NCI-H1694 (cell line): ENCODE results near the gene RAMP1.
"Not testable (repeated sequence)": the region's sequence is repeated elsewhere in the genome, so short reads cannot be mapped to it uniquely, and the experiment has no call there.

ENCODE experiments used
- DNase-seq: peaks from one replicate; lab custom pipeline; 2025; lab: John Stamatoyannopoulos, UW

The RAMP1 gene

DNA sequence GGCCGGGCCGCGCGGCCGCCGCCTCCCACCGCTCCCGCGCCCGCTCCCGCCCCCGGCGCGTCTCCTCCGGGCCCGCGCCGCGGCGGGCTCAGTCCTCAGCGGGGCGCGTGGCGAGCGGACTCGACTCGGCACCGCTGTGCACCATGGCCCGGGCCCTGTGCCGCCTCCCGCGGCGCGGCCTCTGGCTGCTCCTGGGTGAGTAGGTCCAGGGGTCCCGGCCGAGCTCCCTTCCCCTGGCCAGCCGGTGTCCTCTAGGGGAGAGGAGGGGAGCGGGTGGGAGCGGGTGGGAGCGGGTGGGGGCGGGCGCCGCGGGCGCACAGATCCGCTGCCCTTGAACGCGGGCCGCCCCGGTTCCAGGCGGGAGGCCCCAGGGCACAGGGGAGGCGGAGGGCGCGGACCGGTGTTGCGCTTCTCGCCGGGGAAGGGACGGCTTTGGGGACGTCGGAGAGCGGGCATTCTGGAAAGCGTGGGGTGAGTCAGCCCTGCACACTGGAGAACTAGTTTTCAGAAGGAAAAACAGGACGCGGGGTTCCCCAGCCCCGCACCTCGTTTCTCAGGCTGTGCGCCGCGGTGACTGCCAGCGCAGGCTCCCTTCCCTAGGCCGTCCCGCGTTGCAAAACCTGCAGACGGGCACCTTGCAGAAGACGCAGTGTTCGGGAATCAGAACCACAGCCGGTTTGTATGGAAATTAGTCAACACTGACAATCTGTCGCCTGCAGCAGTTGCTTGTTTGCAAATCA is at the start of gene RAMP1:
Gene RAMP1, plus strand, starts transcription at position 91 of the 740 bp plus-strand sequence. Its CDS starts 53 bp downstream, at position 144.
- peak; percentile 43 for DNase-seq

DNA sequence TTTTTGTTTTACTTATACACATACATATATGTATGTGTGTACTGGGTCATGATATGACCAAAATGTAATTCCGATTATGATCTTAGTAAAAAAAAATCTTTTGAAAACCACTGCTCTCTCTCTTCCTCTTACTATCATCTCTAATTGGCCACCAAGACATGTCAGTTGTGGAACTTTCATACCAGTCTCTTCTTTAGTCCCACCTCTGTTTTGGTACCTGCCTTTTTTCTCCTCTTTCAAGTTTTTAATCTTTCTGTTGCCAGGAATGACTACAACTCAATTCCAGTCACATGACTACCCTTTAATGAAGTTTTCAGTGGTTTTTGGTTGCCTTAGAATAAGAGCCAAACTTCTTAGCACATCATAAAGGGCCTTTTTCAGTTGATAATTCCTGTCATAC is 43.8 kb upstream of the RAMP1 start:
- no peak for DNase-seq

DNA sequence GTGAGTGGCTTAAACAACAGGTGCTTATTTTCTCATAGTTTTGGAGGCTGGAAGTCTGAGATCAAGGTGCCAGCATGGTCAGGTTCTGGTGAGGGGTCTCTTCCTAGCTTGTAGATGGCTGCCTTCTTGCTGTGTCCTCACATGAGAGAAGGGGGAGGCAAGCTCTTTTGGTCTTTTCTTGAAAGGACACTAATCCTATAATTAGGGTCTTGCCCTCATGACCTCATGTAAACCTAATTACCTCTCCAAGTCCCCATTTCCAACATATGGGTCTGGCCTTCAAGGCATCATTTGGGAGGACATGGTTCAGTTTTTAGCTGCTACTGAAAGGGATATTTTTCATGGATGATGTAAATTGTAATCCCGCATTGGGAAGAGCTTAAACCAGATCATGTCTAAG is 42.9 kb upstream of the RAMP1 start:
- DNase-seq, result no peak

DNA sequence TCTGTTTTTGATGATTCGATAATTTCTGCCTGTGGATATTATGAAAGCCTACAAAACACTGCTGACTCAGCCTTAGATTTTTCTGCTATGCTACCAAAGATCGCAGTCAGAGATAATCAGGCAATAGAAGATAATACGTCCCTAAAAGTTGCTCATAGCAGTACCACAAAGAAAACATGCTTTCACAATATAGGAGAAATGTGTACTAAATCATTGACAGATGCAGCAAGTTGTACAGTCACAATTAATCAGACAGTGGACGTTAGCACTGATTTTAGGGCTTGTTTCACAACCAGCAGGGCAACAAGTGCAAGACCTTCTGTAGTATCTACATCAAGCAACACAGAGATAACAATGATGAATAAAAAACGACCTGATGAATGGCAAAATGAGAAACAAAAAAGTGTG is 41.4 kb upstream of the RAMP1 start:
- DNase-seq, result no peak

DNA sequence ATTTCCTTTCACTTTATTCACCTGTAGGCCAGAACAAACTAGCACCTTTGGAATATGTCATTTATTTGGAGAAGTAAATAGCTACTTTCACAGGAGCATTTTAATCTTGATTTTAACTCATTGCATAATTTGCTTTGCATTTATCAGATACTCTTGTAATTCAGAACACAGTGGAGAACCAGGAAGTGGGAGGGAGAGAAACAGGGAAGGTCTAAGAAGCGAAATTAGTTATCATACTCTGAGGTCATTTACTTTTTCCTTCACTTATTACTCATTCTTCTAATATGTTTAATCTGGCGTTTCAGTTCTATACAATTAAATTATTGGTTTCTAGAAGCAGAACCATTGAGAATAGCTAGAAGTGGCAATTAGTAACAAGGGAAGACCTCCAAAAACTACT is 40.2 kb upstream of the RAMP1 start:
- no peak for DNase-seq

DNA sequence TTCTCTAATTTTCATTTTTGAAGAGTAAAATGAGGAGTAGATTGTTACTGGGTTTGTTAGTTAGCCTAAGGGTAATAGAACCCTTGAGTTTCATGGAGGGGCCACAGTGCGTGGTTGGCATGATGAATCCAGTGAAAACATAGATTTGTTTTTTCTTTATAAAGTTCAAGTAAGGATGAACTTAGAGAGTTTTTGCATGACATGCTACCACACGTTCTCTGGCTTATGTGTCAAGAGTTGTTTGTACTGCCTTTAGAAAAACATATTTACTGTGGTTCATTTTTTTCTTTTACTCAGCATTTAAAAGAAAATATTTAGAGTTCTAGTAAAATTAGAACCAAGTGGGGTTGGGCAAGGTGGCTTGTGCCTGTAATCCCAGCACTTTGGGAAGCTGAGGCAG is 39.0 kb upstream of the RAMP1 start:
- no peak for DNase-seq

DNA sequence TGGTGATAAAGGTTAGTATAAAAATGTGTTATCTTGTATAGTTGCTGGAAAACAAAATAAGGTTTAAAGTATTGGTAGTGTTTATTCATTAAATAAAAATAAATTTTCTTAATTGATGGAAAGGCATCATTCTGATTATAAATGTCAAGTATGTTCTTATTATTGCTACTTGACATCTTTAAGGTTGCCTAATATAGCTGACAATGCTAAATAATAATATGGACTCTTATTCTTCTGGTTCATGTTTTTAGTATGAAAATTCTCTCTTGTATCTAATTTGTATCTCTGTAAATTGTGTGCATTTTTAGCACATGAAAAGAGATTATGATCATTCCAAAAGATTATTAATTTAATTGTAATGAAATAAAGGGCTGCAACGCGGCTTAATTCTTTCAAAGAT is 35.9 kb upstream of the RAMP1 start:
- DNase-seq, result no peak

DNA sequence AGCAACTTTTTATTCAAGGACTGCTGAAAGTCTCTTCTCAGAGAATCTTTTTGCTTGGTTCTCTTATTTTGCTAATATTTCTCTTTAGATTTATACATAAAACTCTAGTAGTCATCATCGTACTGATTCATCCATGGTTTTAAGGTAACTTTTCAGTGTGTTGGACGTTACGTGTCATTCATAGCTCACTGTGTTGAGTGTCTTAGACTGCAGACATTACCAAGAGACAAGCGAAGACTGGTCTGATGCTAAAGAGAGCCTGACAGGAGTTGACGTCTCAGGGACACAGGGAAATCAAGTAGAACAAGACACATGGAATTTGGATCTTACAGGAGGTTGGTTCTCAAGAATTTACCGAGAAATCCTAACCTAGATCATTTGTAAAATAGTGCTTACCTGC is 35.3 kb upstream of the RAMP1 start:
- no peak for DNase-seq

DNA sequence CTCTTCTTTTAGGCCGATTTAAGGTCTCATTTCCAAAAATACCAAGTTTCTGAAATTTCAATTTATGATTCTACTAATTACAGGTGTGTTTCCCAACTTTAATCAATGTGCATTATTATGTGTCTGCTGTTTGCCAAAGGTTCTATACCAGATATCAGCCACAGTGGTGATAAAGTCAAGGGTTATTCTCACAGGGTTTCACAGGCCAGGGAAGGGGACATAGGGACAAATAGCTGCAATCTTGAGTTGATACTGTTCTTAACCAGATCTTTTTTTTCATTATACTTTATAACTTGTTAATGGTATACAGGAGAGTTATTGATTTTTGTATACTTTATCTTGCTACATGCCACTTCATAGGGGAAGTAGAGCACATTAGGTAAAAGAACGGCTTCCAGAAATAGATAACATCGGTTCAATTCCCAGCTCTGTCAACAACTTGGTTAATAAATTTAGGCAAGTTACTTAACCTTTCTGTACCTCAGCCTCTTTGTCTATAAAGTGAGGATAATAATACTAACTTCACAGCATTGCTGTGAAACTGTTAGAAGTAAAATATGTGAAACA is 31.9 kb upstream of the RAMP1 start:
- no peak for DNase-seq

DNA sequence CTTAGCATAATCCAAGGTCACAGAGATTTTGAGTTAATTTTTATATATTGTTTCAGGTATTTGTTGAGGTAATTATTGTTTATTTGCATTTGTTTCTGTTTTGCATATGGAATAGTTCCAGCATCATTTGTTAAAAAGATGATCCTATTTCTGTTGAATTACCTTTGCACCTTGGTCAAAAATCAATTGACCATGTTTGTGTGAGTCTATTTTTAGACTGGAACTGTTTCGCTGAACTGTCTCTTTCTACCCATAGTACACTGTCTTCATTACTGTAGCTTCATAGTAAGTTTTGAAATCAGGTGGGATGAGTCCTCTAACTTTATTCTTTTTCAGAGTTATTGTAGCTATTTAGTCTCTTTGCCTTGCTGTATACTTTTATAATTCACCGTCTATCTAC is 28.9 kb upstream of the RAMP1 start:
- DNase-seq, result no peak

DNA sequence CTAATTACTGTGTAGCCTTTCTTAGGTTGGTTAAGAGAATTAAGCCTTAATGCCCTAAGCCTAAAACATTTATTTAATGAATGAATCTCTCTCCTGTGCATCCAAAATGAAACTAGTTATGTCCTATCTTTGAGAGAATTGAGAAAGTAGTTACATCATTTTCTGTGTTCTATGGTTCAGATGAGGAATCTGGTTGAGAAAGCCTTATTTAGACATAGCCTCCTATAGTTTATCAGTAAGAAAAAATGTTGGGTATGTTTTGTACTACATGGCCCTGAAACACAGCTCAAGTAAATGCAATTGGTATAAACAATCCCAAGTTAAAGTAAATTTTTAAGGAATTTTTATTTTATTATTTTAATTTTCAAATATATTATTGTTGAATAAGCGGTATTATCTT is 25.9 kb upstream of the RAMP1 start:
- no peak for DNase-seq

DNA sequence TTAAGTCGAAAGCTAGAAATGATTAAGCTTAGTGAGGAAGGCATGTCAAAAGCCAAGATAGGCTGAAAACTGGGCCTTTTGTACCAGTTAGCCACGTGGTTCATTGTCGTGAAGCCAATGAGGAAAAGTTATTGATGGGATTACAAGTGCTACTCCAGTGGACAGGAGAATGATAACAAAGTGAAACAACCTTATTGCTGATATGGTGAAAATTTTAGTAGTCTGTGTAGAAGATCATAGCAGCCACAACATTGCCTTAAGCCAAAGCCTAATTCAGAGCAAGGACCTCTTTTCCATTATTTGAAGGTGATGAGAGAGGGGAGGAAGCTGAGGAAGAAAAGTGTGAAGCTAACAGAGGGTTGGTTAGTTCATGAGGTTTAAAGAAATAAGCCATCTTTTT is 24.1 kb upstream of the RAMP1 start:
- DNase-seq, result no peak

DNA sequence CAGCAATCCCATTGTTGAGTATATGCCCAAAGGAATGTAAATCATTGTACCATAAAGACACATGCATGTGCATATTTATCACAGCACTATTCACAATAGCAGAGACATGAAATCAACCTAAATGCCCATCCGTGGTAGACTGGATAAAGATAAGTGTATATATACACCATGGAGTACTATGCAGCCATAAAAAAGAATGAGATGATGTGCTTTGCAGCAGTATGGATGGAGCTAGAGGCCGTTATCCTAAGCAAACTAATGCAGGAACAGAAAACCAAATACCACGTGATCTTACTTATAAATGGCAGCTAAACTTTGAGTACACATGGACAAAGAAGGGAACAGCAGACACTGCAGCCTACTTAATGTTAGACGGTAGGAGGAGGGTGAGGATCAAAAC is 18.4 kb upstream of the RAMP1 start:
- no peak for DNase-seq

DNA sequence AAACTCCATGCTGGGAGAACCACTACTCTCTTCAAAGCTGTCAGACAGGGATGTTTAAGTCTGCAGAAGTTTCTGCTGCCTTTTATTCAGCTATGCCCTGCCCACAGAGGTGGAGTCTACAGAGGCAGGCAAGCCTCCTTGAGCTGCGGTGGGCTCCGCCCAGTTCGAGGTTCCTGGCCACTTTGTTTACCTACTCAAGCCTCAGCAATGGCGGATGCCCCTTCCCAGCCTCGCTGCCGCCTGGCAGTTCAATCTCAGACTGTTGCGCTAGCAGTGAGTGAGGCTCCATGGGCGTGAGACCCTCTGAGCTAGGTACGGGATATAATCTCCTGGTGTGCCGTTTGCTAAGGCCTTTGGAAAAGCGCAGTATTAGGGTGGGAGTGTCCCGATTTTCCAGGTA is 10.5 kb upstream of the RAMP1 start:
- DNase-seq, result not testable (repeated sequence)

DNA sequence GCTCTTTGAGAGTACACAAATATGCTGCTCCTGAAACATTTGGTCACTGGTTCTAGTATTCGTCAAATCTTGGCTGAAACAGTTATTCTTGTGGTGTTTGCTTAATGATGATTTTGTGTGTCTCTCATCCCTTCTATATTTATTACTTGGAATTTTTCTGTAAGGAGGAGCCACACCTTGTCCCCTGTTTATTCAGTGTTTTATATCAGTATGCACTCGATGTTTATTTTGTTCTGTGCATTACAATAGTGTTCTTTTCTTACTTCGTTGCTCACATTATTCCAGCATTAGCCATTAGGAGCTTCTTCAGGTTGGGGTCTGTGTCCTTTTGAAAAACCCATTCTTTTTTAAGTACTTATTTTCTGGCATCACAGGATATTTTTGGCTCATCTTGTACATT is 5.1 kb upstream of the RAMP1 start:
- DNase-seq, result no peak

DNA sequence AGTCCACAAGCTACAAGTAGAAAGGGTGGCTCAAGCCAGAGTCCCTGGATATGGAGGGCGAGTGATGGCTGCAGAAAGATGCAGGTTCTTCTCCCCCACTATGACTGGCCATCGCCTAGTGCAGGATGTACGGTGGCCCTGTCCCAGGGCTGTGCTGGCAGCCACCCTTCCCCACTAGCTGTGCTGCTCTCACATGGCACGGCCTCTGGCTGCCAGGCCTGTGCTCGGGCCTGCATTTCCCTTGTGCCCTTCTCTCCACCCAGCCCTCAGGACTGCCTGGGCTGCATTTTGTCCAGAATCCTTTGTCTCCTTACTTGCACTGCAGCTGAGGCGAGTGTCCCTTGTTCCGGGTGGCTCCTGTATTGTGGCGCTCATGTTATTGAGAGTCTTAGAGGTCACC is 1.6 kb upstream of the RAMP1 start:
- no peak for DNase-seq

DNA sequence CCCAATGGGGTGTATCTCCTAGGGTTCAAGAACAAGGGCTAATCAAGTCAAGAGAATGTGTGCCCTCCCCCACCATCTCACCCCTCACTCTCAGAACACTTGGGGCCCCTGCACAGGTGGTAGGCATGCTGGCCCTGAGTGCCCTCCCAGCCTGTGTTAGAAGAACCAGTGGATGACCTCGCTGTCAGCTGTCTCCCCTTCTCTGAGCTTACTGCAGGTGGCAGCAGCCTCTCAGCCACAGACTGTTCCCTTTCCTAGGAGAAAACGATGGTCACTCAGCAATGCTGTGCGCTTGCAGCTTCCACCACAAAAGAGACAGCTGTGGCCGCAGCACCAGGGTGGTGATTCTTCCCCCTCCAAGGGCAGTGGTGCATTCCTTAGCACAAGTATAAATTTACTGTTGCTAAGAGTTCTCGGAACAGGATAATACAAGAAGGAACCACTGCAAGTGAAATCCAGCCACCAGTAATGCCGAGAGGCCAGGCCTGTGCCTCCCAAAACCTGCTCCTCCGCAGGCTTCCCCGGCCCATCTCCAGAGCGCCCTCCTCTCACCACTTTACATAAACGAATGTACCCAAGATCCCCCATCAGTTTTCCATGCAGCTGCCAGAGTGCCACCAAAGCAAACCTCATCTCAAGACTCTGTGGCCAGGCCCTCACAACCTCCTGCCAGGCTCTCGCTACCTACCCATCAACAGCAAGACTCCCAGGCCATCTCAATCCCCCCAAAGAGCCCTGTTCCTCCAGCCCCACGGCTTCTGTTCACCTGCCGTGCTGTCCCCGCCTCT is 935 bp upstream of the RAMP1 start:
- DNase-seq, result peak; percentile 71

DNA sequence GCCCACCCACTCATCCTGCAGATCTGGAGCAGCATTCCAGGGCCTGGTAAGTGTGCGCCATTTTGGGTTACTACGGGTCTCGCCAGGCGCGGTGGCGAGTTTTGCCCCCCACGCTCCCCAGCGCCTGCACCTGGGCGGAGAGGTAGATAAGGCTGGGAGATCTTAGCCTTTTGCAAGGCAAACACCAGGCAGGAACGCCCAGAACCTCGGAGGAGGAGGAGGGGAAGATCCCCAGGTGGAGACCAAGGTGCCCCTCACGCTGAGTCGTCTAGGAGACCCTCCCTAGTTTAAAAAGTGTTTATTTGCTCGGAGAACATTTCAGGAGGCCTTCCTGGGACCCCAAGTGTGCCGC is 365 bp upstream of the RAMP1 start:
- DNase-seq, result no peak

DNA sequence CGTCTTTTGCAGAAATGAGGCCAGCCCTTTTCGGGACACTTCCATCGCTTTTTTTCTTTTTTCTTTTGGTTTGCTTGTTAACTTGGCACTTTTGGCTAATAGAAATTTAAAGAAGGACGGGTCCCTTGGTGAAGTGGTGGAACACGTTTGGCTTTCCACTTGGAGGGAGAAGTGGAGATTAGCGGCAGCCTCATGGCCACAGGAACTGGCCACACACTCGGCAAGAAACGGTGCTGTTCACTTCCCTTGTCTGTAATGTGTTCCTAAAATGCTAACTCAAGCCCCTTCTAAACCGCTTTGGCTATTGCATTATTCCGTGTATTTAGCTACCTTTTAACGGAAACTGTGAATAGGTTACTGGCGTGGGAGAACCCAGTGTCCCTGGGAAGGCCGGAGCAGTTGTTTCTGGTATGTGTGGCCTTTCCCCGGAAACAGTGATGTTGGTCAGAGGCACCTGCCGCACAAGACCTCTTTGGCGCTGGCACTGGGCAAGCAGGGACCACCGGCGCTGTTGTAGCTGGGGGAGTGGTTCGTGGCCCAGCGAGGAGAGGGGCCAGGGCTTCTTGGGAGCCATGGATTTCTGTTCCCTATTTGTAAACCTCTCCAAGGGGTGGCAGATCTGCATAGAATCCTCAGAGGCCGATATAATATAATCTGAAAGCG is 981 bp downstream of the RAMP1 start:
- DNase-seq, result no peak

DNA sequence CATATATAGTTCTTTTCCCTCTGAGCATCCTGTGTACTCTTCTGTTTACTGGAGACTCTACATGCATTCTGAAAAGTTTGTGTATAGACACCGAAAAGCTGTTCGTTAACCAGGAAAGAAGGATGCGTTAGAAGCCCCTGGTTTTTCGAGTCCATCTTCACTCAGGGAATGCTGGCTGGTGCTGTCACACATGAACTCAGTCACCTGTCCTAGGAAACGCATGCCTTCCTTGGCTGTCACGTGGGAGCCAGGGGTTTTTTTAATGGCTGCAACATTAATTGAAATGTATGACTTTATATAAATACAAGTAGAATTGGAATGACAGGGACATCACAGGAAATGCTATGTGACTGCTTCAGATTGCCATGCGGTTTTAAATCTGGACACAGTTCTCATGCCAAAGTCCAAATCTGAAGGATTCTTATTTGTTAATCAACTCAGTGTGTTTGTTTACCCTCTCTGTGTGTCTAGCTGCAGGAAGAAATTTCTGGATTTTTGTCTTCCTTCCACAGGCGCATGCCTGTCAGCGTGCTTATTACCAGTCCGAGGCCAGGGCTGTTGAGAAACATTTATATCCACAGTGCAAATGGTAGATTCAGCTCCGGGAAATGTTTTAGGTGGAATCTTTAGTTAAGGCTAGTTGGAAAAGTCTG is 2.6 kb downstream of the RAMP1 start:
- no peak for DNase-seq

DNA sequence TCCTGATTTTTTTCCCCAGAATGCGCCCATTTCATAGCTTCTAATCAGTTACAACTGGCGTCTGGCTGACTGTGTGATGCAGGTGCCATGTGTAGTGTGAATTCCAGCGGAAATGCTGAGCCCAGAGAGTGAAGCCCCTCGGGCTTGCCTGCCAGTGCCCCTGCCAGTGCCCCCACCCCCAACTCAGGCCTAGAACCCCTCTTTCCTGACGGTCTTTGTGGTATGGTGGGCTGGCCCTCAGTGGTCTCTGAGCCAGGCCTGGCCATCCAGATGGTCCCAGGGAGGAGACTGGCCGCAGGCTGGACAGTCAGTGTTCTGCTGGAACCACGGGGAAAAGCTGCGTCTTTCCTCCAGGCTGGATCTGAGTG is 3.1 kb downstream of the RAMP1 start:
- DNase-seq, result no peak

DNA sequence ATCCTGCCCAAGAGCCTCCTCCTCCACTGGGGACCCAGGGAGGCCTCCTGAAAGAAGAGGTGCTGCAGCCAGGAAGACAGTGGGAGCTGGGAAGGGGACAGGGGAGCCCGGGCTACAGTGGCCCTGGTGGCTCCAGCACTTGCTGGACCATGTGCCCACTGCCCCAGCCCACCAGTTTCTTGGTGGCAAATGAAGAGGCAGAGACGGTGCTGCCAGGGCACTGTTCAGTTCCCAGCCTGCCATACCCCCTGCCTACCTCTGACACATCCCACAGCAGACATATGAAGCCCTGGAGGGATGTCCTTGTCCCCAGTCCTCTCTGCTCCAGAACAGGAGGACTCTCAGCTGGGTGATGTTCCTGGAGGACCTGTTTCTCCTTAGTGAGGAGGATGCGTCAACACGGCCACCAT is 3.7 kb downstream of the RAMP1 start:
- DNase-seq, result no peak
